Activated CD4-positive, alpha-beta T cell treated with anti-CD3 and anti-CD28 coated beads for 36 hours (primary cell): ENCODE data around the gene MYL11. TPM values are rescaled to one million over a fixed set of nuclear protein-coding genes. Genes with fewer than 3 reads are reported as not detected.

Experiments used
- ATAC-seq: fragments of 200-7000 bp; cut with Tn5 transposase; one replicate; pipeline ENCODE4 v1.10.0; 2021; ENCODE audit warnings: mild to moderate bottlenecking, moderate library complexity
- CTCF ChIA-PET: fragments of 350-600 bp; sonication (Branson Sonifier 250); formaldehyde crosslinking; loops from one replicate; lab custom pipeline; 2021; ENCODE audit warnings: antibody characterized with exemption; lab: Charles Lee
- POLR2A ChIA-PET: fragments of 350-600 bp; sonication (Branson Sonifier 250); formaldehyde crosslinking; loops from one replicate; lab custom pipeline; 2021; ENCODE audit warnings: antibody characterized with exemption, inconsistent platforms; lab: Charles Lee
- DNase-seq: peaks from one replicate; pipeline ENCODE4 v3.0.0-alpha.2; 2020
- H3K27ac Mint-ChIP-seq: one replicate; pipeline ENCODE4 v1.8.0; 2021; ENCODE audit warnings: mixed read lengths
- H3K27me3 Mint-ChIP-seq: one replicate; pipeline ENCODE4 v1.8.0; 2021; ENCODE audit warnings: mixed read lengths
- H3K36me3 Mint-ChIP-seq: one replicate; pipeline ENCODE4 v1.8.0; 2021; ENCODE audit warnings: low read depth, mixed read lengths
- H3K4me1 Mint-ChIP-seq: one replicate; pipeline ENCODE4 v1.8.0; 2021; ENCODE audit warnings: mixed read lengths
- H3K4me3 Mint-ChIP-seq: one replicate; pipeline ENCODE4 v1.8.0; 2021; ENCODE audit warnings: mild to moderate bottlenecking, moderate library complexity, mixed read lengths
- H3K9me3 Mint-ChIP-seq: one replicate; pipeline ENCODE4 v1.8.0; 2021; ENCODE audit warnings: low read depth, mixed read lengths
- intact Hi-C, 2 experiments: fragments of 100-400 bp; cut with DNase I in 1 of 2; cut with micrococcal nuclease in 1 of 2; formaldehyde crosslinking; loops; one replicate each; pipeline versions ENCODE4 v1.14.2 to v1.15.1; 2022 to 2024; cut with DNase I, micrococcal nuclease
- total RNA-seq, 2 experiments: library from RNA; stranded (reverse); gene quantifications; one replicate each; pipeline ENCODE4 v1.2.3, GENCODE V29; 2021

Gene MYL11
- total RNA-seq, 2 experiments from 2014 or later, result 0.69 to 1.6 TPM

- ChIA-PET CTCF (interaction anchor here (0.6 to 2.1 kb wide), 6 partner anchors 10 to 393 kb away, joined by 3 to 9 read pairs (median 4); no protein-coding TSS in a partner anchor), POLR2A (interaction anchor here (1.0 to 1.4 kb wide), 4 partner anchors 16 to 289 kb away, joined by 3 to 7 read pairs (median 4); partner anchors contain the start of genes ALDOA and DCTPP1)
- H3K27me3 Mint-ChIP-seq, result no peaks in the 10 kb centered on the region
- no peaks in the 10 kb centered on the region for H3K9me3 Mint-ChIP-seq
- no peak for DNase-seq
- H3K27ac Mint-ChIP-seq, result peak overlapping the region; percentile 94
- intact Hi-C loops, result loop anchor here (1.0 to 2.0 kb wide), 6 partner anchors 16 to 53 kb away; partner anchors contain the start of genes TBC1D10B (in 2 of the 2), ZNF48 (in 1 of the 2) and ZNF771 (in 1 of the 2)
- peak overlapping the region; percentile 90 for H3K4me3 Mint-ChIP-seq
- peaks cover 39% of the 10 kb centered on the region for H3K4me1 Mint-ChIP-seq
- ATAC-seq, result peak; percentile 36
- H3K36me3 Mint-ChIP-seq, result peaks cover 32% of the 10 kb centered on the region
Measured at GRCh38 chr16:30354423-30355143, 20.0 kb upstream of the MYL11 start.

- Mint-ChIP-seq H3K4me3 (peak within 1 kb of the TSS; percentile 90), H3K27ac (peak within 1 kb of the TSS; percentile 94), H3K4me1 (peaks cover 32% of the 10 kb centered on the region), H3K9me3 (no peaks in the 10 kb centered on the region), H3K36me3 (peaks cover 30% of the 10 kb centered on the region), H3K27me3 (no peaks in the 10 kb centered on the region)
- intact Hi-C loops, result loop anchor here (1.0 to 2.0 kb wide), 6 partner anchors 15 to 52 kb away; partner anchors contain the start of genes TBC1D10B (in 2 of the 2), ZNF48 (in 1 of the 2) and ZNF771 (in 1 of the 2)
- CTCF ChIA-PET, result interaction anchor here (0.6 to 2.1 kb wide), 8 partner anchors 9 to 785 kb away, joined by 3 to 9 read pairs (median 5); no protein-coding TSS in a partner anchor
- POLR2A ChIA-PET, result interaction anchor here (0.5 to 1.1 kb wide), 3 partner anchors 27 to 189 kb away, joined by 3 to 9 read pairs (median 3); partner anchors contain the start of genes DCTPP1 and SEPTIN1
- ATAC-seq, result peak; percentile 88
- DNase-seq, result peak; percentile 94
Measured at GRCh38 chr16:30355144-30355953, 19.3 kb upstream of the MYL11 start, which contains the start of gene CD2BP2. Gene CD2BP2, minus strand, starts transcription at chr16:30355308. Its CDS starts 627 bp downstream, at chr16:30354681.

GRCh38 chr16:30355954-30356308, 18.7 kb upstream of the MYL11 start:
- Mint-ChIP-seq H3K4me1 (peaks cover 26% of the 10 kb centered on the region), H3K9me3 (no peaks in the 10 kb centered on the region), H3K36me3 (peaks cover 27% of the 10 kb centered on the region), H3K27ac (peak overlapping the region; percentile 94), H3K27me3 (no peaks in the 10 kb centered on the region), H3K4me3 (peak overlapping the region; percentile 90)
- DNase-seq, result no peak
- ATAC-seq, result no peak
- ChIA-PET CTCF (interaction anchor here (0.6 to 1.6 kb wide), 5 partner anchors 13 to 784 kb away, joined by 3 to 7 read pairs (median 5); no protein-coding TSS in a partner anchor), POLR2A (interaction anchor here (0.5 to 1.1 kb wide), 3 partner anchors 26 to 188 kb away, joined by 3 to 9 read pairs (median 3); partner anchors contain the start of genes DCTPP1 and SEPTIN1)
- intact Hi-C loops, result loop anchor here (1.0 to 2.0 kb wide), 6 partner anchors 14 to 51 kb away; partner anchors contain the start of genes TBC1D10B (in 2 of the 2), ZNF48 (in 1 of the 2) and ZNF771 (in 1 of the 2)

GRCh38 chr16:30356401-30357084, 18.1 kb upstream of the MYL11 start:
- H3K9me3 Mint-ChIP-seq, result no peaks in the 10 kb centered on the region
- POLR2A ChIA-PET, result interaction anchor here (0.6 to 1.1 kb wide), 4 partner anchors 14 to 277 kb away, joined by 3 to 4 read pairs (median 3); partner anchors contain the start of genes SEPTIN1 and TBC1D10B
- no peaks in the 10 kb centered on the region for H3K27me3 Mint-ChIP-seq
- CTCF ChIA-PET, result interaction anchor here (0.6 to 1.4 kb wide), 8 partner anchors 13 to 784 kb away, joined by 3 to 6 read pairs (median 3); partner anchors contain the start of genes SEPTIN1 and TBC1D10B
- peaks cover 23% of the 10 kb centered on the region for H3K36me3 Mint-ChIP-seq
- peaks cover 21% of the 10 kb centered on the region for H3K4me1 Mint-ChIP-seq
- no peak for ATAC-seq
- DNase-seq, result peak; percentile 36
- H3K4me3 Mint-ChIP-seq, result peak overlapping the region; percentile 90
- peak overlapping the region; percentile 94 for H3K27ac Mint-ChIP-seq
- intact Hi-C loops, result no loop called here

GRCh38 chr16:30357085-30357714, 17.4 kb upstream of the MYL11 start:
- Mint-ChIP-seq H3K9me3 (no peaks in the 10 kb centered on the region), H3K4me3 (no peak overlapping the region), H3K36me3 (peaks cover 19% of the 10 kb centered on the region), H3K27me3 (no peaks in the 10 kb centered on the region), H3K27ac (peak overlapping the region; percentile 32), H3K4me1 (peaks cover 20% of the 10 kb centered on the region)
- ChIA-PET POLR2A (interaction anchor here (0.7 to 1.0 kb wide), 3 partner anchors 13 to 276 kb away, joined by 3 to 5 read pairs (median 4); partner anchors contain the start of gene TBC1D10B), CTCF (interaction anchor here (0.7 to 1.4 kb wide), 5 partner anchors 13 to 178 kb away, joined by 3 to 5 read pairs (median 3); partner anchors contain the start of genes SEPTIN1 and TBC1D10B)
- intact Hi-C loops, result no loop called here
- ATAC-seq, result no peak
- DNase-seq, result no peak

GRCh38 chr16:30357715-30358576, 16.7 kb upstream of the MYL11 start:
- Mint-ChIP-seq H3K4me1 (peaks cover 20% of the 10 kb centered on the region), H3K9me3 (no peaks in the 10 kb centered on the region), H3K27ac (no peak overlapping the region), H3K4me3 (no peak overlapping the region), H3K27me3 (no peaks in the 10 kb centered on the region), H3K36me3 (peaks cover 23% of the 10 kb centered on the region)
- ChIA-PET CTCF (no interaction called here), POLR2A (interaction anchor here (0.7 kb wide), 1 partner anchor 258 kb away, joined by 5 read pairs; no protein-coding TSS in a partner anchor)
- no peak for DNase-seq
- no peak for ATAC-seq
- intact Hi-C loops, result no loop called here

GRCh38 chr16:30358577-30358936, 16.0 kb upstream of the MYL11 start:
- intact Hi-C loops, result no loop called here
- DNase-seq (no peak), ATAC-seq (no peak)
- H3K4me3 Mint-ChIP-seq, result no peak overlapping the region
- ChIA-PET CTCF (no interaction called here), POLR2A (no interaction called here)
- H3K4me1 Mint-ChIP-seq, result peaks cover 18% of the 10 kb centered on the region
- no peak overlapping the region for H3K27ac Mint-ChIP-seq
- peaks cover 22% of the 10 kb centered on the region for H3K36me3 Mint-ChIP-seq
- no peaks in the 10 kb centered on the region for H3K9me3 Mint-ChIP-seq
- H3K27me3 Mint-ChIP-seq, result no peaks in the 10 kb centered on the region

GRCh38 chr16:30358990-30359870, 15.4 kb upstream of the MYL11 start:
- Mint-ChIP-seq H3K27me3 (no peaks in the 10 kb centered on the region), H3K27ac (no peak overlapping the region), H3K4me3 (no peak overlapping the region), H3K4me1 (peaks cover 11% of the 10 kb centered on the region), H3K9me3 (no peaks in the 10 kb centered on the region), H3K36me3 (peaks cover 20% of the 10 kb centered on the region)
- intact Hi-C loops, result no loop called here
- DNase-seq (no peak), ATAC-seq (no peak)
- POLR2A ChIA-PET, result no interaction called here
- CTCF ChIA-PET, result interaction anchor here (0.5 to 1.5 kb wide), 3 partner anchors 10 to 152 kb away, joined by 3 to 5 read pairs (median 3); no protein-coding TSS in a partner anchor

- ATAC-seq, result no peak
- Mint-ChIP-seq H3K4me1 (peaks cover 8% of the 10 kb centered on the region), H3K36me3 (peaks cover 17% of the 10 kb centered on the region), H3K27me3 (no peaks in the 10 kb centered on the region), H3K4me3 (no peak overlapping the region), H3K27ac (no peak overlapping the region), H3K9me3 (no peaks in the 10 kb centered on the region)
- intact Hi-C loops, result no loop called here
- DNase-seq, result no peak
- ChIA-PET CTCF (interaction anchor here (0.5 to 1.5 kb wide), 3 partner anchors 9 to 151 kb away, joined by 3 to 5 read pairs (median 3); no protein-coding TSS in a partner anchor), POLR2A (no interaction called here)
Measured at GRCh38 chr16:30359871-30360170, 14.8 kb upstream of the MYL11 start.
